Measurements from ENCODE around the gene SNX19.

SNX19 gene

DNA sequence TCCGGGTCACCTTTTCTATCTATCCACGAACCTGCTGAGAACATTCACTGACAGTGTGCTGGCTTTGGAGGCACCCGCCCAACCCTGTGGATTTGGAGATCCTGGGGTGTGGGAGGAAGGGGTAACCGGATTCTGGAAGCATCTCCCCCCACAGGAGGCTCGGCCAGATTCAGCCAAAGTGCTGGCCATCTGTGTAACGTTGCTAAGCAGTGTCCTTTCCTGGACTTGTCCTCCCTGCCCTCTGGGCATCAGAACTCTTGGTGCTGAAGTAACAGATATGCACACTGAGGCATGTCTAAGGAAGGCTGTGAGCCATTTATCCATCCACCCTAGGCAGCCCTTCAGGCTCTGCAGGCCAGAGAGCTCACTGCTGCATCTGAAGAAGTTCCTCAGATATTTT is 85.7 kb downstream of the SNX19 start:
- no peak overlapping the region for H3K27ac ChIP-seq
- TF ChIP-seq, protein P1, sequence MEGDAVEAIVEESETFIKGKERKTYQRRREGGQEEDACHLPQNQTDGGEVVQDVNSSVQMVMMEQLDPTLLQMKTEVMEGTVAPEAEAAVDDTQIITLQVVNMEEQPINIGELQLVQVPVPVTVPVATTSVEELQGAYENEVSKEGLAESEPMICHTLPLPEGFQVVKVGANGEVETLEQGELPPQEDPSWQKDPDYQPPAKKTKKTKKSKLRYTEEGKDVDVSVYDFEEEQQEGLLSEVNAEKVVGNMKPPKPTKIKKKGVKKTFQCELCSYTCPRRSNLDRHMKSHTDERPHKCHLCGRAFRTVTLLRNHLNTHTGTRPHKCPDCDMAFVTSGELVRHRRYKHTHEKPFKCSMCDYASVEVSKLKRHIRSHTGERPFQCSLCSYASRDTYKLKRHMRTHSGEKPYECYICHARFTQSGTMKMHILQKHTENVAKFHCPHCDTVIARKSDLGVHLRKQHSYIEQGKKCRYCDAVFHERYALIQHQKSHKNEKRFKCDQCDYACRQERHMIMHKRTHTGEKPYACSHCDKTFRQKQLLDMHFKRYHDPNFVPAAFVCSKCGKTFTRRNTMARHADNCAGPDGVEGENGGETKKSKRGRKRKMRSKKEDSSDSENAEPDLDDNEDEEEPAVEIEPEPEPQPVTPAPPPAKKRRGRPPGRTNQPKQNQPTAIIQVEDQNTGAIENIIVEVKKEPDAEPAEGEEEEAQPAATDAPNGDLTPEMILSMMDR (conservative IDR thresholded peaks at IDR 0.05), result no peak

DNA sequence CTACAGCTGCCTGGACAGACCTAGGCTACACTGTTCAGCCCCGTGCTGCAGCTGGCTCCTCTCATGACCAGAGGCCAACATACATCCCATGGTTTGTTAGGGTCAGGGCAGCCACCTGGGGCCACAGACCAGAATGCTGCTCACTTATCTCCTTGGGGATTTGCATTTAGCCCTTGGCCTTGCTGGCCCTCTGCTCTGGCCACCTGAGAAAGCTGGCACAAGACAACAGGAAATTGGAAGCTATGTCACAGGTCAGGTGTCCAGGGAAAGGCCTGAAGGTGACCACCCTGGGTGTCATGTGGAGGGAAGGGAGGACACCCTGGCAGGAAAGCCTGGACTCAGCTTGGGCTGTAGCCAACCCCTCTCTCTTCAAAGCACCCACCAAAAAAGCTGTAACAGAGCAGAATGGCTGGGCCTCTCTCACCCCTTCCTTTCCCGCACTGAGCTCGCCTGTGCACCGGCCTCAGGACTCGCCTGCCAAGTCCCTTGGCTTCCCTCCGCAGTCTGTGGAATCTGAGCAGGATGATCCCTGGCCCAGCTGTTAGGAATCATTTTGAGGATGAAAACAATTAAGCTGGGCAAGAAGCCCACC is 86.3 kb downstream of the SNX19 start:
- no peak overlapping the region for H3K27ac ChIP-seq
- TF ChIP-seq, protein P1 (conservative IDR thresholded peaks at IDR 0.05), result no peak

DNA sequence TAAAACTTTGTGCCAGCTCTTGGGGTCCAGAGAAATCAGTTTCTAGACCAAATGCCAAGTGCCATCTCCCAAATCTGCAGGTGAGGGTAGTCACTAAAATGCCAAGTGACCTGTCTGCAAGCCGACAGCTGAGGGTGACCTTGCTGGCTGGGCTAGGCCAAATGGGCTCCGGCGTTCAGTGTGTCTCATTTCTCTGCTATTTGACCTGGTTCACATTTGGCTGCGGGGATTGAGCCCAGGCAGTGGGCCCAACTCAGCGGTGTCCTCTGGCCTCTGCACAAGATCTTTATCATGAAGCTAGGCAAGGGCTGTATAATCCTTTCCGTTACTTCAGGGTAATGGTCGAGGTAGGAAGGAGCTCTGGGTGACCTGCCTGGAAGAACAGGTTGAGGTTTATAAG is 87.5 kb downstream of the SNX19 start:
- H3K27ac ChIP-seq, result no peak overlapping the region
- TF ChIP-seq, protein P1 (conservative IDR thresholded peaks at IDR 0.05), result no peak

DNA sequence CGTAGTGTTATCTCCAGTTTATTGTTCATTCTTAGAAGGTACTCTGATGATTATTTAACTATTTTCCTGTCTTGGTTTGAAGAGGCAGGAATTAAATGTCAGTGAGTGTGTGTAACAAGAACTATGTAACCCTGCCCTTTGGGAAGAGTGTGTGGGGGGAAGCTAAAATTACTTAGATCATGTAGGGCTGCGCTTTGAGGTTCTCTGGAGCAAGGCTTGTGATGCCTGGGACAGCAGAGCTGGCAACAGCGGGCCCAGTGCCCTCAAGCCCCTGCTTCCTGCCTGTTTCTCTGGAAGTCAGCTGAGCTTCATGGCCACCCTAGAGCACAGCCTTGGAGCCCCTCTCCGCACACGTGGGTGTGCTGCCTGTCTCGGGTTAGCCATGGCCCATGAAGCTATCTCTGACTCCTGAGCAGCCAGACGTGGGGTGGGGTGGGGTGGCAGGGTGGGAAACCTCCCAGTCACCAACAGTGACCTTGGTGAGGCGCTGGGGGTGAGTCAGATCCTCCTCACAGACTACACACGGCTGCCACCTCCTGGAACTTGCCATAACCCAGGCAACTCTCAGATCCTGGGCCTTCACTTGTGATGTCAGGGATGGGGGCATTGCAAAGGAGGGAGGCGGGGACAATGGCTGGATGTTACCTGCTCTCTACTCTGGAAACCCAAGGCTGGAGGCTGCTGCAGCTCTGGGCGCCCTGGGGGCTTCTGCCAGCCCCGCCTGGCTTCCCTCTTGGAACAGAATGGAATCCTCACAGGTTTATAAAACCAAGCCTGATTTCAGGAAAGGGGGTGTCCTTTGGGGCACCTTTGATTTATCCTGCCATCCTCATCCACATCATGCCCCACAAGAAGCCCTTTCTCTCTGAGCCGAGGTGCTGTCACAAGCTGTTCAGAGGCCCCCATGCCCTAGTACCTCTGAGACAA is 88.6 kb downstream of the SNX19 start:
- no peak overlapping the region for H3K27ac ChIP-seq
- TF ChIP-seq, protein P1 (conservative IDR thresholded peaks at IDR 0.05), result peak; percentile 62

DNA sequence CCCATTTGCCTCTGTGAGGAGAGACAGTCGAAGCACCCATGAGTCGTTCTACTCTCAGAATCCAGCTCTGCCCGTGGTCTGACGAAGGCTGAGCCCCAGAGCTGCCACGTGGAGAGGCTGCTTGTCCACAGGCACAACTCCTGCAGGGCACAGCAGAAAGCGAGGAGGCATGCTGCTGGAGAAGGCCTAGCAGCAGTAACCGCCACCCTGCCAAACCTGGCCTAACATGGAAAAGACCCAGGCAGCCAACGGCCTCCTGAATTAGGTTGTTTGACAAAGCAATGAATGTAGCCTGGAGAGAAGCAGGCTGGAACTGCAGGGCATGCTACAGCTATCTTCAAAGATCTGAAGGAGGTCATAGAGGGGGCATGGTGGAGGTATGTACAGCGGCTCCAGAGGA is 89.7 kb downstream of the SNX19 start:
- TF ChIP-seq, protein P1 (conservative IDR thresholded peaks at IDR 0.05), result no peak
- no peak overlapping the region for H3K27ac ChIP-seq

DNA sequence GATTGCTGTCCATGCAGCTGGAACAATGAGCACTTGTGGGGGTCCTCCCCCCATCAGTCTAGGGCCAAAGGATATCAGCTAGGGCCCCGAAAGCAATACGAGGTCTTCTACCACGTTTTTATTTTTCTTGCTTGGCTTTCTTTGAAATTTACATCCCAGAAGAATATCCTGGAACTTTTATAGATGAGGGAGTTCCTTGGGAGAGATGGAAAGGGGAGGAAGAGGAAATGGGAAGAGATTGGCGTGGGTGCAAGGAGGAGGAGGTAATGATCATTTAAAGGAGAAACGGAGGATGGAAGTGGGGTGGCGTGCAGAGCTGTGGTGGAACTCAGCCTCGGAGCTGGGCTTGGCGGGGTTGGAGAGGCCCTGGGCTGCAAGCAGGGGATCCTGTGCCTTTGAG is 90.3 kb downstream of the SNX19 start:
- peak overlapping the region; percentile 35; the same call in 1 of the 2 replicates for H3K27ac ChIP-seq
- TF ChIP-seq, protein P1 (conservative IDR thresholded peaks at IDR 0.05), result no peak

DNA sequence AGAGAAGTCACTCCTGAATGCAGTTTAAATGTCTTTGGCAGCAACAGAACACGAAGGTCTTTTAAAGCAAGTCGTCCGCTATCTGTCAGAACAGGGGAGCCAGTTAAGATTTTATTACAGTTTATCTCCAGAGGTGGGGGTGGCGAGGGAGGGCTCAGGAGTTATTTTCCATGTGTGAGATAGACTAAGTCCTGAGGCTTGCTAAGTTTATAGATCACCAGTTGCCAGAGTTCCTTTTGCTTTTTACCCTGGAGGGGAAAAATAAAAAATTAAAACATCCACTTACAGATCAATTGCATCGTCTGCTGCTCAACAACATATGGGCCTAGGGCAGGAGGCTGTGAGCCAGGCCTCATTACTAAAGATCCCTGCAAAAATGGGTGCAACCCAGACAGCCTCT is 90.7 kb downstream of the SNX19 start:
- TF ChIP-seq, protein P1 (conservative IDR thresholded peaks at IDR 0.05), result no peak
- peak overlapping the region; percentile 35 for H3K27ac ChIP-seq
